ENCODE data around the gene MKLN1. TPM values are rescaled to one million over a fixed set of nuclear protein-coding genes. Genes with fewer than 3 reads are reported as not detected.

The MKLN1 gene
- polyA plus RNA-seq, 1 of the 3 experiments (the other 2 are of a cell fraction) = 11.0 TPM

DNA sequence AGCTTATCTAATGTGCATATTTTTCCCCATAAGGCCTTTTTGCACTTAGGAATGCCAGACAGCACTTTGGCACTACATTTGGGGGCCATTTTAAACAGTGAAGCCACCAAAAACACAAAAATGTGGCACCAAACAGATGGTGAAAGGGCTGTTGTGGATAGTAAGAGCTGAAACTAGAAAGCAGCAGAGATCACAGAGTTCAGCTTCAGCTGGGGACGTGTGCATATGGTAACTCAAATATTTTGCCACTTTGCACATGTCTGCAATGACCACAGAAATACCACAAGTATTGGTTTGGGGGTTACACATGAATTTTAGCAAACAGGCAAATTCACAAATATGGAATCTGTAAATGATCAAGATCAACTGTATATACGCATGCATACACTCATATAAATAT is 155.9 kb downstream of the MKLN1 start:
- Histone ChIP-seq H3K4me1 (ENCODE audit: control insufficient read depth in 1 of 2, insufficient read depth in 2 of 2, low read depth in 1 of 2, low read length in 1 of 2) (peaks cover 3 to 17% of the 10 kb centered on the region in 2 experiments), H3K9me2 (no peaks in the 10 kb centered on the region), H4K20me1 (ENCODE audit: insufficient read depth) (peaks cover 1% of the 10 kb centered on the region; the same call in 1 of the 2 replicates), H3K9me3 (no peaks in the 10 kb centered on the region), H3K36me3 (replicated peaks in 1 of 2; ENCODE audit: control insufficient read depth in 1 of 2, insufficient read depth in 2 of 2, low read length in 1 of 2) (peaks cover 35 to 54% of the 10 kb centered on the region in 2 experiments), H3K27me3 (ENCODE audit: insufficient read depth) (no peaks in the 10 kb centered on the region), H3K4me3 (ENCODE audit: low read depth in 2 of 2, low read length in 1 of 2) (no peak overlapping the region), H3K27ac (ENCODE audit: low read depth in 2 of 2, low read length in 1 of 2) (no peak overlapping the region; a peak in 1 of 4 replicates), H3K4me2 (no peak overlapping the region), H3K9ac (no peak overlapping the region), H3K79me2 (ENCODE audit: insufficient read depth) (no peaks in the 10 kb centered on the region), H2AFZ (ENCODE audit: low read depth) (no peak overlapping the region), H3F3A (replicated peaks; ENCODE audit: insufficient read depth) (peaks cover 67% of the 10 kb centered on the region)
- ChIA-PET CTCF (interaction anchor here (1.3 to 1.5 kb wide), 5 partner anchors 15 to 587 kb away, joined by 3 to 5 read pairs (median 4); no protein-coding TSS in a partner anchor), POLR2A (no interaction called here)
- TF ChIP-seq POLR2AphosphoS5 (IDR thresholded peaks at IDR 0.05; ENCODE audit: low read depth, low read length) = no peak
- WGBS (ENCODE audit: low lambda C conversion rate) = 95% methylated on average over 2 of the region's 2 CpGs
- no peak for DNase-seq

DNA sequence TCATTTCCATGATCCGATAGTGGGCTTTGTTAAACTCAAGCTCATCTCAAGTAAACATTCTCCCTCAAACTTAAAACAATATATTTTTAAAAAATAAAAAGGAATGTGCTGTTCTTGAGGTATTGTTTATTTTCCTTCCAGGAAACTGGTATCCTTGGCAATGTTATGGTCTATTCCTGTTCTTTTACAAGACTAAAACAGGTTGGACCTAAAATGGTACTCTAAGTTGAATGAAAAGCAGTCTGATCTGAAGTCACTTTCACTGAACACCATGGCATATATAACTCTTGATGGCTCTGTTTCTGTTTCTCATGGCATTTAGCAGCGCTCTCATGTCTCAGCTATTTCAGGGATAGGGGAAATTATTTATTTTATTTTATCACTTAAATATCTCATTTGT is 158.7 kb downstream of the MKLN1 start:
- no peak overlapping the region for H3K4me2 ChIP-seq
- TF ChIP-seq SMC3 (IDR thresholded peaks at IDR 0.05; ENCODE audit: low read depth, low read length) (no peak), MEF2A (IDR thresholded peaks at IDR 0.05; ENCODE audit: borderline replicate concordance, low read depth) (no peak), FOSL2 (IDR thresholded peaks at IDR 0.05; ENCODE audit: borderline replicate concordance, low read depth) (no peak), TCF12 (IDR thresholded peaks at IDR 0.05) (no peak), TEAD4 (IDR thresholded peaks at IDR 0.05; ENCODE audit: borderline replicate concordance, insufficient read depth) (no peak), EZH2phosphoT487 (IDR thresholded peaks at IDR 0.05; ENCODE audit: borderline replicate concordance, low read depth) (no peak), NRF1 (IDR thresholded peaks at IDR 0.05; ENCODE audit: low read depth, low read length) (no peak)
- TF ChIP-seq, protein P1, sequence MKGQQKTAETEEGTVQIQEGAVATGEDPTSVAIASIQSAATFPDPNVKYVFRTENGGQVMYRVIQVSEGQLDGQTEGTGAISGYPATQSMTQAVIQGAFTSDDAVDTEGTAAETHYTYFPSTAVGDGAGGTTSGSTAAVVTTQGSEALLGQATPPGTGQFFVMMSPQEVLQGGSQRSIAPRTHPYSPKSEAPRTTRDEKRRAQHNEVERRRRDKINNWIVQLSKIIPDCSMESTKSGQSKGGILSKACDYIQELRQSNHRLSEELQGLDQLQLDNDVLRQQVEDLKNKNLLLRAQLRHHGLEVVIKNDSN (IDR thresholded peaks at IDR 0.05; ENCODE audit: borderline replicate concordance, low read depth) = no peak
- TF ChIP-seq, protein P2, sequence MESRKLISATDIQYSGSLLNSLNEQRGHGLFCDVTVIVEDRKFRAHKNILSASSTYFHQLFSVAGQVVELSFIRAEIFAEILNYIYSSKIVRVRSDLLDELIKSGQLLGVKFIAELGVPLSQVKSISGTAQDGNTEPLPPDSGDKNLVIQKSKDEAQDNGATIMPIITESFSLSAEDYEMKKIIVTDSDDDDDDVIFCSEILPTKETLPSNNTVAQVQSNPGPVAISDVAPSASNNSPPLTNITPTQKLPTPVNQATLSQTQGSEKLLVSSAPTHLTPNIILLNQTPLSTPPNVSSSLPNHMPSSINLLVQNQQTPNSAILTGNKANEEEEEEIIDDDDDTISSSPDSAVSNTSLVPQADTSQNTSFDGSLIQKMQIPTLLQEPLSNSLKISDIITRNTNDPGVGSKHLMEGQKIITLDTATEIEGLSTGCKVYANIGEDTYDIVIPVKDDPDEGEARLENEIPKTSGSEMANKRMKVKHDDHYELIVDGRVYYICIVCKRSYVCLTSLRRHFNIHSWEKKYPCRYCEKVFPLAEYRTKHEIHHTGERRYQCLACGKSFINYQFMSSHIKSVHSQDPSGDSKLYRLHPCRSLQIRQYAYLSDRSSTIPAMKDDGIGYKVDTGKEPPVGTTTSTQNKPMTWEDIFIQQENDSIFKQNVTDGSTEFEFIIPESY (IDR thresholded peaks at IDR 0.05; ENCODE audit: borderline replicate concordance, low read depth) = no peak
- TF ChIP-seq, protein P3, sequence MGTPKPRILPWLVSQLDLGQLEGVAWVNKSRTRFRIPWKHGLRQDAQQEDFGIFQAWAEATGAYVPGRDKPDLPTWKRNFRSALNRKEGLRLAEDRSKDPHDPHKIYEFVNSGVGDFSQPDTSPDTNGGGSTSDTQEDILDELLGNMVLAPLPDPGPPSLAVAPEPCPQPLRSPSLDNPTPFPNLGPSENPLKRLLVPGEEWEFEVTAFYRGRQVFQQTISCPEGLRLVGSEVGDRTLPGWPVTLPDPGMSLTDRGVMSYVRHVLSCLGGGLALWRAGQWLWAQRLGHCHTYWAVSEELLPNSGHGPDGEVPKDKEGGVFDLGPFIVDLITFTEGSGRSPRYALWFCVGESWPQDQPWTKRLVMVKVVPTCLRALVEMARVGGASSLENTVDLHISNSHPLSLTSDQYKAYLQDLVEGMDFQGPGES (IDR thresholded peaks at IDR 0.05; ENCODE audit: low read depth, low read length) = no peak
- TF ChIP-seq, protein P4, sequence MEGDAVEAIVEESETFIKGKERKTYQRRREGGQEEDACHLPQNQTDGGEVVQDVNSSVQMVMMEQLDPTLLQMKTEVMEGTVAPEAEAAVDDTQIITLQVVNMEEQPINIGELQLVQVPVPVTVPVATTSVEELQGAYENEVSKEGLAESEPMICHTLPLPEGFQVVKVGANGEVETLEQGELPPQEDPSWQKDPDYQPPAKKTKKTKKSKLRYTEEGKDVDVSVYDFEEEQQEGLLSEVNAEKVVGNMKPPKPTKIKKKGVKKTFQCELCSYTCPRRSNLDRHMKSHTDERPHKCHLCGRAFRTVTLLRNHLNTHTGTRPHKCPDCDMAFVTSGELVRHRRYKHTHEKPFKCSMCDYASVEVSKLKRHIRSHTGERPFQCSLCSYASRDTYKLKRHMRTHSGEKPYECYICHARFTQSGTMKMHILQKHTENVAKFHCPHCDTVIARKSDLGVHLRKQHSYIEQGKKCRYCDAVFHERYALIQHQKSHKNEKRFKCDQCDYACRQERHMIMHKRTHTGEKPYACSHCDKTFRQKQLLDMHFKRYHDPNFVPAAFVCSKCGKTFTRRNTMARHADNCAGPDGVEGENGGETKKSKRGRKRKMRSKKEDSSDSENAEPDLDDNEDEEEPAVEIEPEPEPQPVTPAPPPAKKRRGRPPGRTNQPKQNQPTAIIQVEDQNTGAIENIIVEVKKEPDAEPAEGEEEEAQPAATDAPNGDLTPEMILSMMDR (IDR thresholded peaks at IDR 0.05) = no peak
- H3K9me3 ChIP-seq = no peaks in the 10 kb centered on the region
- WGBS (ENCODE audit: low lambda C conversion rate) = 97% methylated on average over 2 of the region's 2 CpGs
- H3K9me2 ChIP-seq = no peaks in the 10 kb centered on the region
- H3K79me2 ChIP-seq (ENCODE audit: insufficient read depth) = no peaks in the 10 kb centered on the region
- H3K36me3 ChIP-seq (replicated peaks in 1 of 2; ENCODE audit: control insufficient read depth in 1 of 2, insufficient read depth in 2 of 2, low read length in 1 of 2) = peaks cover 38 to 70% of the 10 kb centered on the region in 2 experiments
- H3K4me1 ChIP-seq (ENCODE audit: control insufficient read depth in 1 of 2, insufficient read depth in 2 of 2, low read depth in 1 of 2, low read length in 1 of 2) = peaks cover 0 to 2% of the 10 kb centered on the region in 2 experiments; a peak in 3 of 4 replicates
- H3K9ac ChIP-seq = no peak overlapping the region
- H2AFZ ChIP-seq (ENCODE audit: low read depth) = no peak overlapping the region
- H3K4me3 ChIP-seq (ENCODE audit: low read depth in 2 of 2, low read length in 1 of 2) = no peak overlapping the region
- H4K20me1 ChIP-seq (ENCODE audit: insufficient read depth) = peaks cover 7% of the 10 kb centered on the region; the same call in 1 of the 2 replicates
- no peaks in the 10 kb centered on the region for H3K27me3 ChIP-seq (ENCODE audit: insufficient read depth)
- no peak for DNase-seq
- H3F3A ChIP-seq (replicated peaks; ENCODE audit: insufficient read depth) = peaks cover 74% of the 10 kb centered on the region
- CTCF ChIA-PET = interaction anchor here (0.7 to 1.5 kb wide), 4 partner anchors 10 to 373 kb away, joined by 3 to 6 read pairs (median 3); no protein-coding TSS in a partner anchor
- POLR2A ChIA-PET = no interaction called here
- peak overlapping the region; percentile 3 to 11; a peak in 2 of 4 replicates for H3K27ac ChIP-seq (ENCODE audit: low read depth in 2 of 2, low read length in 1 of 2)

Data from SK-N-SH (cell line).